GM13976 (cell line): Measurements from ENCODE around the gene BCKDK.
"Not testable (repeated sequence)": the region's sequence is repeated elsewhere in the genome, so short reads cannot be mapped to it uniquely, and the experiment has no call there.

Experiments
- DNase-seq: peaks from one replicate; pipeline ENCODE4 v3.0.0; 2012; ENCODE audit warnings: low spot score
- CTCF ChIP-seq: IDR thresholded peaks from 2 replicates; pipeline ENCODE4 v1.5.1; 2012; ENCODE audit warnings: borderline replicate concordance, mild to moderate bottlenecking; ENCODE audit not compliant: insufficient read depth; ENCODE audit errors: extremely low read depth, missing control alignments, control extremely low read depth
- in situ Hi-C: fragments of 300-500 bp; cut with MboI; formaldehyde crosslinking; loops from one replicate; pipeline ENCODE4 v1.12.0; 2022; ENCODE audit warnings: low sequenced_read_pairs, mixed read lengths, inconsistent platforms; ENCODE audit not compliant: unreplicated experiment

BCKDK gene

GRCh38 chr16:31094424-31095120 is 13.6 kb upstream of the BCKDK start, which contains the start of gene VKORC1:
Gene VKORC1 (minus strand): TSS chr16:31094797. CDS start chr16:31094729, 68 bp downstream.
- DNase-seq: peak; percentile 93
- no peak for TF ChIP-seq CTCF
- in situ Hi-C loops: no loop called here

- DNase-seq: no peak
- no peak for TF ChIP-seq CTCF
- in situ Hi-C loops: no loop called here
Measured at GRCh38 chr16:31099860-31100638, 8.1 kb upstream of the BCKDK start.

- in situ Hi-C loops, DNase-seq: not testable (repeated sequence)
Measured at GRCh38 chr16:31100876-31101641, 7.1 kb upstream of the BCKDK start.

GRCh38 chr16:31105677-31106213 is 2.4 kb upstream of the BCKDK start:
- peak; percentile 87 for DNase-seq
- in situ Hi-C loops: no loop called here
- TF ChIP-seq CTCF: peak; percentile 84

- no peak for TF ChIP-seq CTCF
- no peak for DNase-seq
- in situ Hi-C loops: no loop called here
Measured at GRCh38 chr16:31106509-31107464, 1.4 kb upstream of the BCKDK start.

GRCh38 chr16:31107465-31107867 is 720 bp upstream of the BCKDK start:
- DNase-seq: peak; percentile 78
- no peak for TF ChIP-seq CTCF
- in situ Hi-C loops: no loop called here
